GM23338 (cell line): ENCODE measurements around the gene AURKAIP1. TPM values are rescaled to one million over a fixed set of nuclear protein-coding genes. Genes with fewer than 3 reads are reported as not detected.

Experiments
- ATAC-seq: fragments of 200-7000 bp; cut with Tn5 transposase; 3 replicates; pipeline ENCODE4 v1.9.1; 2020
- DNase-seq: peaks from one replicate; pipeline ENCODE4 v3.0.0-alpha.2; 2015; ENCODE audit warnings: low spot score
- H2AFZ ChIP-seq: fragments of 200-600 bp; sonication (generic); 2 replicates; pipeline ENCODE4 v1.8.0; 2016; ENCODE audit warnings: antibody characterized with exemption, mild to moderate bottlenecking, moderate library complexity
- H3F3A ChIP-seq: fragments of 200-600 bp; sonication (generic); replicated peaks from 2 replicates; pipeline ENCODE4 v1.8.0; 2017; ENCODE audit warnings: antibody characterized with exemption, mixed run types, low read depth
- H3K27ac ChIP-seq: fragments of 200-600 bp; sonication (generic); 2 replicates; pipeline ENCODE4 v1.6.1; 2016; ENCODE audit warnings: low read depth
- H3K27me3 ChIP-seq: fragments of 200-600 bp; sonication (generic); 2 replicates; pipeline ENCODE4 v1.8.0; 2016; ENCODE audit warnings: mild to moderate bottlenecking, mixed run types, moderate library complexity; ENCODE audit not compliant: insufficient read depth
- H3K36me3 ChIP-seq: fragments of 200-600 bp; sonication (generic); 2 replicates; pipeline ENCODE4 v1.8.0; 2016; ENCODE audit warnings: mild to moderate bottlenecking; ENCODE audit not compliant: insufficient read depth
- H3K4me1 ChIP-seq: fragments of 200-600 bp; sonication (generic); 2 replicates; pipeline ENCODE4 v1.8.0; 2016; ENCODE audit warnings: mild to moderate bottlenecking, moderate library complexity; ENCODE audit not compliant: insufficient read depth
- H3K4me2 ChIP-seq: fragments of 200-600 bp; sonication (generic); 2 replicates; pipeline ENCODE4 v1.7.1; 2017; ENCODE audit warnings: mixed run types
- H3K4me3 ChIP-seq: fragments of 200-600 bp; sonication (generic); 2 replicates; pipeline ENCODE4 v1.6.1; 2016; ENCODE audit warnings: mixed run types
- H3K79me2 ChIP-seq: fragments of 200-600 bp; sonication (generic); replicated peaks from 2 replicates; pipeline ENCODE4 v1.8.0; 2017; ENCODE audit warnings: mild to moderate bottlenecking; ENCODE audit not compliant: insufficient read depth
- H3K9me2 ChIP-seq: fragments of 200-600 bp; sonication (generic); 2 replicates; pipeline ENCODE4 v1.8.0; 2017; ENCODE audit not compliant: insufficient read depth
- H4K20me1 ChIP-seq: fragments of 200-600 bp; sonication (generic); replicated peaks from 2 replicates; pipeline ENCODE4 v1.8.0; 2017; ENCODE audit warnings: mild to moderate bottlenecking; ENCODE audit not compliant: insufficient read depth
- H3K27ac Mint-ChIP-seq: 2 replicates; pipeline ENCODE4 v1.8.0; 2020; ENCODE audit warnings: inconsistent platforms, mild to moderate bottlenecking, moderate library complexity, mixed read lengths
- H3K27me3 Mint-ChIP-seq: 3 replicates; pipeline ENCODE4 v1.8.0; 2022; ENCODE audit warnings: low read depth, mild to moderate bottlenecking, moderate library complexity, mixed read lengths, inconsistent platforms; ENCODE audit not compliant: insufficient read depth, poor library complexity
- H3K36me3 Mint-ChIP-seq: 3 replicates; pipeline ENCODE4 v1.8.0; 2021; ENCODE audit warnings: low read depth, mild to moderate bottlenecking, inconsistent platforms, moderate library complexity, mixed read lengths
- H3K4me1 Mint-ChIP-seq: 3 replicates; pipeline ENCODE4 v1.8.0; 2020; ENCODE audit warnings: mild to moderate bottlenecking, inconsistent platforms, mixed read lengths
- H3K4me3 Mint-ChIP-seq: 3 replicates; pipeline ENCODE4 v1.8.0; 2021; ENCODE audit warnings: moderate library complexity, mild to moderate bottlenecking, inconsistent platforms, mixed read lengths
- H3K9me3 Mint-ChIP-seq: 3 replicates; pipeline ENCODE4 v1.8.0; 2020; ENCODE audit warnings: moderate library complexity, mild to moderate bottlenecking, inconsistent platforms, mixed read lengths
- EZH2 ChIP-seq: fragments of 200-600 bp; sonication (generic); IDR thresholded peaks from one replicate; pipeline ENCODE4 v1.8.0; 2017; ENCODE audit warnings: antibody characterized with exemption, mild to moderate bottlenecking, low read depth; ENCODE audit not compliant: unreplicated experiment
- NANOG ChIP-seq: IDR thresholded peaks from 2 replicates; pipeline ENCODE4 v1.6.1; 2016; ENCODE audit warnings: antibody characterized with exemption, borderline replicate concordance
- POLR2AphosphoS5 ChIP-seq: IDR thresholded peaks from 2 replicates; pipeline ENCODE4 v1.6.1; 2016; ENCODE audit warnings: antibody characterized with exemption, low read depth
- REST ChIP-seq: IDR thresholded peaks from one replicate; pipeline ENCODE4 v1.6.1; 2018; ENCODE audit warnings: antibody characterized with exemption; ENCODE audit not compliant: unreplicated experiment
- STAT1 ChIP-seq: IDR thresholded peaks from one replicate; pipeline ENCODE4 v1.6.1; 2016; ENCODE audit warnings: antibody characterized with exemption; ENCODE audit not compliant: unreplicated experiment
- ZNF114 ChIP-seq: fragments of 250-450 bp; sonication (Bioruptor Pico); IDR thresholded peaks from 2 replicates; pipeline ENCODE4 v1.5.0; 2020; ENCODE audit warnings: mild to moderate bottlenecking, moderate library complexity
- ZNF331 ChIP-seq: fragments of 250-450 bp; sonication (Bioruptor Pico); IDR thresholded peaks from 2 replicates; pipeline ENCODE4 v1.5.0; 2020; ENCODE audit warnings: low read depth, mild to moderate bottlenecking, moderate library complexity
- ZNF462 ChIP-seq: fragments of 250-450 bp; sonication (Bioruptor Pico); IDR thresholded peaks from 2 replicates; pipeline ENCODE4 v1.5.0; 2020; ENCODE audit warnings: mild to moderate bottlenecking, moderate library complexity
- polyA plus RNA-seq: library from polyadenylated mRNA; unstranded; fragments of >200 nt; fragmentation: Nextera tagmentation; extraction: Ambion mirVana; gene quantifications from 2 replicates; pipeline ENCODE4 v1.2.1, GENCODE V29; 2016
- total RNA-seq: library from RNA; depleted of rRNA; stranded (reverse); fragments of >200 nt; shearing (Covaris generic); gene quantifications from 2 replicates; pipeline ENCODE4 v1.2.3, GENCODE V29; 2014
- TF ChIP-seq, protein P1 (sequence below), 2 experiments: fragments of 200-600 bp in 1 of 2; sonication (generic) in 1 of 2; conservative IDR thresholded peaks; 2 replicates each; pipeline versions ENCODE4 v1.5.1 to v1.6.1; 2016 to 2017; ENCODE audit warnings: antibody characterized with exemption in 2 of 2, low read depth in 2 of 2, mild to moderate bottlenecking in 2 of 2, moderate library complexity in 1 of 2

AURKAIP1 gene
- total and polyA plus RNA-seq, 2 experiments from 2014 or later = 167 to 355 TPM

DNA sequence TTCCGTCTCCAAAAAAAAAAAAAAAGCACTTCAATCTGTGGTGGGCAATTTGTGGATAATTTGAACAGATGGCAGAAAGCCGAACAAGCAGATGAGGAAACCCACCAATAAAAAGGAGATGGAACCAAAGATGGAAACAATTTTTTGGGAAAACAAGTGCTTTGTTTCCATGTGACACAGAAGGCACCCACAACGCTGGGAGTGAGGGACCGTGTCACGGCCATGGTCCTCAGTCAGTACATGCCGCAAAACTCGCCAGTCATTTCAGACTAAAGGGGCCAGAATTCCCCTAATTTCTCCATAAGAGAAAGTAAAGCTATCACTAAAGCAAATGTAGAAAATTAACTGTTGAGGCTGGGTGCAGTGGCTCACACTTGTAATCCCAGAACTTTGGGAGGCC is 19.1 kb upstream of the AURKAIP1 start (continued):
- TF ChIP-seq REST = no peak

GRCh38 chr1:1393428-1393827 is 18.4 kb upstream of the AURKAIP1 start:
- Mint-ChIP-seq H3K9me3 (no peaks in the 10 kb centered on the region), H3K36me3 (peaks cover 91% of the 10 kb centered on the region), H3K27me3 (peaks cover 4% of the 10 kb centered on the region), H3K27ac (no peak overlapping the region), H3K4me3 (no peak overlapping the region), H3K4me1 (peaks cover 3% of the 10 kb centered on the region; the same call in 2 of the 3 replicates)
- peaks cover 36% of the 10 kb centered on the region for H4K20me1 ChIP-seq
- H3K36me3 ChIP-seq = peaks cover 79% of the 10 kb centered on the region
- 0 out of 2 replicates have a peak, but pooled peaks cover 6% of the 10 kb centered on the region for H3K4me1 ChIP-seq
- H3K9me2 ChIP-seq = no peaks in the 10 kb centered on the region
- H3K79me2 ChIP-seq = peaks cover 57% of the 10 kb centered on the region
- peaks cover 47% of the 10 kb centered on the region for H3F3A ChIP-seq
- H3K4me3 ChIP-seq = no peak overlapping the region
- no peak for TF ChIP-seq POLR2AphosphoS5
- no peak for TF ChIP-seq NANOG
- TF ChIP-seq ZNF331 (CRISPR knock-in tag) = no peak
- TF ChIP-seq EZH2 = no peak
- TF ChIP-seq, protein P1, sequence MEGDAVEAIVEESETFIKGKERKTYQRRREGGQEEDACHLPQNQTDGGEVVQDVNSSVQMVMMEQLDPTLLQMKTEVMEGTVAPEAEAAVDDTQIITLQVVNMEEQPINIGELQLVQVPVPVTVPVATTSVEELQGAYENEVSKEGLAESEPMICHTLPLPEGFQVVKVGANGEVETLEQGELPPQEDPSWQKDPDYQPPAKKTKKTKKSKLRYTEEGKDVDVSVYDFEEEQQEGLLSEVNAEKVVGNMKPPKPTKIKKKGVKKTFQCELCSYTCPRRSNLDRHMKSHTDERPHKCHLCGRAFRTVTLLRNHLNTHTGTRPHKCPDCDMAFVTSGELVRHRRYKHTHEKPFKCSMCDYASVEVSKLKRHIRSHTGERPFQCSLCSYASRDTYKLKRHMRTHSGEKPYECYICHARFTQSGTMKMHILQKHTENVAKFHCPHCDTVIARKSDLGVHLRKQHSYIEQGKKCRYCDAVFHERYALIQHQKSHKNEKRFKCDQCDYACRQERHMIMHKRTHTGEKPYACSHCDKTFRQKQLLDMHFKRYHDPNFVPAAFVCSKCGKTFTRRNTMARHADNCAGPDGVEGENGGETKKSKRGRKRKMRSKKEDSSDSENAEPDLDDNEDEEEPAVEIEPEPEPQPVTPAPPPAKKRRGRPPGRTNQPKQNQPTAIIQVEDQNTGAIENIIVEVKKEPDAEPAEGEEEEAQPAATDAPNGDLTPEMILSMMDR (conservative IDR thresholded peaks at IDR 0.05; ENCODE audit: low read depth in 2 of 2) = no peak
- no peak for TF ChIP-seq STAT1
- no peak overlapping the region for H3K27ac ChIP-seq
- no peak overlapping the region for H2AFZ ChIP-seq
- no peak overlapping the region for H3K4me2 ChIP-seq
- DNase-seq (no peak), ATAC-seq (no peak)
- H3K27me3 ChIP-seq = no peaks in the 10 kb centered on the region

GRCh38 chr1:1393014-1393413 is 18.0 kb upstream of the AURKAIP1 start:
- Histone ChIP-seq H3K9me2 (no peaks in the 10 kb centered on the region), H4K20me1 (peaks cover 33% of the 10 kb centered on the region), H3K79me2 (peaks cover 53% of the 10 kb centered on the region), H3F3A (peaks cover 46% of the 10 kb centered on the region), H3K4me3 (no peak overlapping the region), H3K36me3 (peaks cover 84% of the 10 kb centered on the region), H3K4me1 (0 out of 2 replicates have a peak, but pooled peaks cover 4% of the 10 kb centered on the region), H2AFZ (no peak overlapping the region), H3K4me2 (no peak overlapping the region), H3K27me3 (no peaks in the 10 kb centered on the region), H3K27ac (no peak overlapping the region)
- ATAC-seq = no peak
- peaks cover 91% of the 10 kb centered on the region for H3K36me3 Mint-ChIP-seq
- no peaks in the 10 kb centered on the region for H3K9me3 Mint-ChIP-seq
- peaks cover under 1% of the 10 kb centered on the region; the same call in 2 of the 3 replicates for H3K4me1 Mint-ChIP-seq
- H3K4me3 Mint-ChIP-seq = no peak overlapping the region
- no peak for DNase-seq
- H3K27ac Mint-ChIP-seq = no peak overlapping the region
- peaks cover 4% of the 10 kb centered on the region for H3K27me3 Mint-ChIP-seq
- TF ChIP-seq POLR2AphosphoS5 (no peak), ZNF462 (no peak), ZNF114 (CRISPR knock-in tag) (no peak)
